Suprapubic skin (tissue), 2 donors: Measurements from ENCODE around the gene ARHGEF11.

Source experiments
- EP300 ChIP-seq: sonication (generic); formaldehyde crosslinking; IDR thresholded peaks from one replicate; pipeline ENCODE4 v1.6.1; 2017; ENCODE audit warnings: antibody characterized with exemption
- POLR2A ChIP-seq, 2 donors: fragments of 450-650 bp; IDR thresholded peaks; one replicate each; pipeline ENCODE4 v1.6.1; 2017; ENCODE audit warnings: antibody characterized with exemption in 2 of 2, mild to moderate bottlenecking in 2 of 2, moderate library complexity in 2 of 2

- no peak for TF ChIP-seq EP300
- TF ChIP-seq POLR2A (IDR thresholded peaks at IDR 0.05) = no peak
Measured at GRCh38 chr1:156931974-156932710, 113.4 kb downstream of the ARHGEF11 start.
